Vagina (tissue), 2 donors: ENCODE data around the gene FUZ. TPM values are rescaled to one million over a fixed set of nuclear protein-coding genes. Genes with fewer than 3 reads are reported as not detected.

Source experiments
- DNase-seq, 2 donors: peaks; one replicate each; pipeline ENCODE4 v3.0.0-alpha.2; 2017; ENCODE audit errors: extremely low spot score in 2 of 2
- H3K27ac ChIP-seq: fragments of 200-600 bp; sonication (generic); one replicate; pipeline ENCODE4 v1.5.1; 2019
- H3K27me3 ChIP-seq: fragments of 200-600 bp; sonication (generic); one replicate; pipeline ENCODE4 v1.5.1; 2019
- H3K36me3 ChIP-seq, 2 donors: fragments of 200-600 bp; sonication (generic); one replicate each; pipeline ENCODE4 v1.5.1; 2017 to 2019
- H3K4me1 ChIP-seq: fragments of 200-600 bp; sonication (generic); one replicate; pipeline ENCODE4 v1.5.1; 2019
- H3K4me3 ChIP-seq, 2 donors: fragments of 200-600 bp; sonication (generic); 1 replicate in 1 of 2; 2 replicates in 1 of 2; pipeline ENCODE4 v1.5.1; 2016 to 2019
- H3K9me3 ChIP-seq: fragments of 200-600 bp; sonication (generic); one replicate; pipeline ENCODE4 v1.5.1; 2019
- POLR2A ChIP-seq, 2 donors: fragments of 450-650 bp; IDR thresholded peaks; one replicate each; pipeline ENCODE4 v1.6.1; 2017; ENCODE audit warnings: antibody characterized with exemption in 2 of 2, mild to moderate bottlenecking in 2 of 2, moderate library complexity in 2 of 2
- POLR2AphosphoS5 ChIP-seq, 2 donors: sonication (generic); formaldehyde crosslinking; IDR thresholded peaks; one replicate each; pipeline ENCODE4 v1.9.0; 2017; ENCODE audit warnings: antibody characterized with exemption in 2 of 2, mild to moderate bottlenecking in 2 of 2, low read depth in 1 of 2; ENCODE audit not compliant: insufficient read depth in 1 of 2
- intact Hi-C: fragments of 100-400 bp; cut with DNase I; formaldehyde crosslinking; loops from one replicate; pipeline ENCODE4 v1.15.1; 2023
- total RNA-seq: library from RNA; depleted of rRNA; stranded (reverse); fragments of >200 nt; gene quantifications from one replicate; pipeline ENCODE4 v1.2.3, GENCODE V29; 2016
- TF ChIP-seq, protein P1 (sequence below), 3 experiments: fragments of 450-650 bp in 2 of 3; fragments of 200-600 bp in 1 of 3; sonication (generic) in 1 of 3; IDR thresholded peaks; one replicate each; pipeline ENCODE4 v1.5.1; 2017 to 2019; ENCODE audit warnings: antibody characterized with exemption in 3 of 3, mild to moderate bottlenecking in 2 of 3, moderate library complexity in 2 of 3

Gene FUZ
- total RNA-seq, 1 donor from 2014 or later, result 11.5 TPM

DNA sequence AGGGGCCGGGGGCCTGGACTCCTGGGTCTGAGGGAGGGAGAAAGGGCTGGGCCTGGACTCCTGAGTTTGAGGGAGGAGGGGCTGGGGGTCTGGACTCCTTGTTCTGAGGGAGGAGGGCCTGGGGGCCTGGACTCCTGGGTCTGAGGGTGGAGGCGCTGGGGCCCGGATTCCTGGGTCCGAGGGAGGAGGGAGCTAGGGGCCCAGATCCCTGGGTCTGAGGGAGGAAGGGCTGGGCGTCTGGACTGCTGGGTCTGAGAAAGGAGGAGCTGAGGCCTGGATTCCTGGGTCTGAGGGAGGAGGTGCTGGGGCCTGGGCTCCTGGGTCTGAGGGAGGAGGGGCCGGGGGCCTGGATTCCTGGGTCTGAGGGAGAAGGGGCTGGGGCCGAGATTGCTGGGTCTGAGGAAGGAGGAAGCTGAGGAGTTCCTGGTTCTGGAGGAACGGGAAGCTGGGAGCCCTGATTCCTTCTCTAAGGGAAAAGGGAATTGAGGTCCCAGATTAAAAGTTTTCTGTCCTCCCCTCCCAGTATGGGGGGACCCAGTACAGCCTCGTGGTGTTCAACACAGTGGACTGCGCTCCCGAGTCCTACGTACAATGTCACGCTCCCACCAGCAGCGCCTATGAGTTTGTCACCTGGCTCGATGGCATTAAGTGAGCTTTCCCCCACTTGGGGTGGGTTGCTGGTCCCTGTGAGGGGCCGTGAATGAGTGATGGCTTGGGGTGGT lies 5.7 kb upstream of the FUZ start:
- no peak for DNase-seq
- peaks cover 26% of the 10 kb centered on the region for H3K4me1 ChIP-seq
- H3K27ac ChIP-seq, result peak overlapping the region; percentile 87
- peaks cover 0 to 8% of the 10 kb centered on the region in 2 donors for H3K36me3 ChIP-seq
- no peaks in the 10 kb centered on the region for H3K27me3 ChIP-seq
- no peaks in the 10 kb centered on the region for H3K9me3 ChIP-seq
- intact Hi-C loops, result loop anchor here (5.0 kb wide), 1 partner anchor 43 kb away; no protein-coding TSS in a partner anchor
- peak overlapping the region; percentile 61 to 85 for H3K4me3 ChIP-seq
- TF ChIP-seq POLR2A (IDR thresholded peaks at IDR 0.05), result no peak
- TF ChIP-seq, protein P1, sequence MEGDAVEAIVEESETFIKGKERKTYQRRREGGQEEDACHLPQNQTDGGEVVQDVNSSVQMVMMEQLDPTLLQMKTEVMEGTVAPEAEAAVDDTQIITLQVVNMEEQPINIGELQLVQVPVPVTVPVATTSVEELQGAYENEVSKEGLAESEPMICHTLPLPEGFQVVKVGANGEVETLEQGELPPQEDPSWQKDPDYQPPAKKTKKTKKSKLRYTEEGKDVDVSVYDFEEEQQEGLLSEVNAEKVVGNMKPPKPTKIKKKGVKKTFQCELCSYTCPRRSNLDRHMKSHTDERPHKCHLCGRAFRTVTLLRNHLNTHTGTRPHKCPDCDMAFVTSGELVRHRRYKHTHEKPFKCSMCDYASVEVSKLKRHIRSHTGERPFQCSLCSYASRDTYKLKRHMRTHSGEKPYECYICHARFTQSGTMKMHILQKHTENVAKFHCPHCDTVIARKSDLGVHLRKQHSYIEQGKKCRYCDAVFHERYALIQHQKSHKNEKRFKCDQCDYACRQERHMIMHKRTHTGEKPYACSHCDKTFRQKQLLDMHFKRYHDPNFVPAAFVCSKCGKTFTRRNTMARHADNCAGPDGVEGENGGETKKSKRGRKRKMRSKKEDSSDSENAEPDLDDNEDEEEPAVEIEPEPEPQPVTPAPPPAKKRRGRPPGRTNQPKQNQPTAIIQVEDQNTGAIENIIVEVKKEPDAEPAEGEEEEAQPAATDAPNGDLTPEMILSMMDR (IDR thresholded peaks at IDR 0.05), result no peak
- no peak for TF ChIP-seq POLR2AphosphoS5 (IDR thresholded peaks at IDR 0.05; ENCODE audit: insufficient read depth in 1 of 2, low read depth in 1 of 2)

DNA sequence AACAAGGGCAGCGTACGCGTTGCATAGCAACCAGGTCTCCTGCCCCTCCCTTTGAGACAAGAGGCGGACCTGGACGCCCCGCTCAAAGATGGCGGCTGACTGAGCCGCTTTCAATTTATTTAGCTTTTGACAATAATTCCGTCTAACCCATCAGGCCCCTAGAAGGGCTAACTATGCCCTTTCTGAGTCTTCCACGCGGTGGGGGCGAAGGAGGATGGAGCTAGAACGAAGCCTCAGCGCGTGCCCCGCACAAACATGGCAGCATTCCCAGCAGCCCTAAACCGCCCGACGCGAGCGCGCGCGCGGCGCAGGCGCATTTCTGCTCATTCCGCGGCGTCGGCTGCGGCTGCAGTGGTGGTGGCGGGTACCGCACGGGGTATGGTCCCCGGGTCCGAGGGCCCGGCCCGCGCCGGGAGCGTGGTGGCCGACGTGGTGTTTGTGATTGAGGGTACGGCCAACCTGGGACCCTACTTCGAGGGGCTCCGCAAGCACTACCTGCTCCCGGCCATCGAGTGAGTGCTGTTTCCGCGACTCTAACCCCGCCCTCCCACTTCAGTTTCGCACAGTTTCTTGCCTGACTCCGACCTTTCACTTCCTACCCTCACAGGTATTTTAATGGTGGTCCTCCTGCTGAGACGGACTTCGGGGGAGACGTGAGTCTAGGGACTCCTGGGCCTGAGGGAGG lies 5.0 kb upstream of the FUZ start, which contains the start of gene MED25:
Gene MED25, plus strand, starts transcription at position 326 of the 685 bp plus-strand sequence. Its CDS starts 53 bp downstream, at position 379.
- intact Hi-C loops, result loop anchor here (5.0 kb wide), 1 partner anchor 44 kb away; no protein-coding TSS in a partner anchor
- TF ChIP-seq, protein P1 (IDR thresholded peaks at IDR 0.05), result peak in 2 of 3 experiments; percentile 46 to 54
- TF ChIP-seq POLR2AphosphoS5 (IDR thresholded peaks at IDR 0.05; ENCODE audit: insufficient read depth in 1 of 2, low read depth in 1 of 2) (peak; percentile 78 to 86), POLR2A (IDR thresholded peaks at IDR 0.05) (peak; percentile 9 to 51)

DNA sequence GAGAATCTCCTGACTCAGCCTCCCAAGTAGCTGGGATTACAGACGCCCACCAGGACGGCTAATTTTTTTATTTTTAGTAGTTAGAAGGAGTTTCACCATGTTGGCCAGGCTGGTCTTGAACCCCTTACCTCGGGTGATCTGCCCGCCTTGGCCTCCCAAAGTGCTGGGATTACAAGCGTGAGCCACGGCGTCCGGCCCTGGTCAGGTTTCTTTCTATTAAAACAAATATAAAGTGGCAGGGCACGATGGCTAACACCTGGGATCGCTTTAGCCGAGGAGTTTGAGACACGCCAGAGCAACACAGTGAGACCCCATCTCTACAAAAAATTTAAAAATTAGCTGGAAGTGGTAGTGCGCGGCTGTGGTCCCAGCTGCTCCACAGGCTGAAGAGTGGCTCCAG lies 3.5 kb upstream of the FUZ start:
- Histone ChIP-seq H3K4me3 (peak overlapping the region in 1 of 2 donors; percentile 61), H3K9me3 (no peaks in the 10 kb centered on the region), H3K27me3 (no peaks in the 10 kb centered on the region), H3K27ac (peak overlapping the region; percentile 87), H3K4me1 (peaks cover 37% of the 10 kb centered on the region), H3K36me3 (no peaks in the 10 kb centered on the region)
- intact Hi-C loops, result loop anchor here (5.0 kb wide), 1 partner anchor 46 kb away; no protein-coding TSS in a partner anchor
- no peak for DNase-seq
- TF ChIP-seq POLR2AphosphoS5 (IDR thresholded peaks at IDR 0.05; ENCODE audit: insufficient read depth in 1 of 2, low read depth in 1 of 2) (no peak), POLR2A (IDR thresholded peaks at IDR 0.05) (no peak)
- TF ChIP-seq, protein P1 (IDR thresholded peaks at IDR 0.05), result no peak

More for the DNA sequence above, 5.0 kb upstream of the FUZ start, which contains the start of gene MED25:
- Histone ChIP-seq H3K27ac (peak within 1 kb of the TSS; percentile 87), H3K9me3 (no peaks in the 10 kb centered on the region), H3K4me3 (peak within 1 kb of the TSS; percentile 61 to 85), H3K36me3 (peaks cover 0 to 4% of the 10 kb centered on the region in 2 donors), H3K4me1 (peaks cover 28% of the 10 kb centered on the region), H3K27me3 (no peaks in the 10 kb centered on the region)
- DNase-seq, result peak in 1 of 2 donors; percentile 92

DNA sequence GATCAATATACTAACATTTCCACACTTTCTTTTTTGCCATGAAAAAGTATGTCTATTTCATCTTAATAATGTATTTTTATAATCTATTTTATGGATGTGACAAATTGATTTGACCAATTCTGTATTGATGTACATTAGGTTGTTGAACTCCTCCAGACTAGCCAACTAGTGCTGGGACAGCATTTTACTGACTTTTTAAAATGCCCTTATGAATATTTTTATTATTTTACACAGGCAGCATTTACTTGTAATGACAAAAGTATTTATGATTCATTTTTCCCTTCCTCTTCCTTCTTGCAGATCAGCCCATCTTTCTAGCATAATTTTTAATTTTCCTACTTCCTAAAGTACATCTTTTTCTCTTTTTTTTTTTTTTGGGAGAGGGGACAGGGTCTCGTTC lies 918 bp upstream of the FUZ start:
- no peak for TF ChIP-seq POLR2A (IDR thresholded peaks at IDR 0.05)
- TF ChIP-seq, protein P1 (IDR thresholded peaks at IDR 0.05), result no peak
- Histone ChIP-seq H3K4me1 (peaks cover 40% of the 10 kb centered on the region), H3K27ac (peak overlapping the region; percentile 86), H3K9me3 (no peaks in the 10 kb centered on the region), H3K27me3 (no peaks in the 10 kb centered on the region), H3K4me3 (peak overlapping the region; percentile 65 to 69), H3K36me3 (no peaks in the 10 kb centered on the region)
- no peak for DNase-seq
- intact Hi-C loops, result no loop called here
